ENCODE measurements around the gene ACKR3. TPM values are rescaled to one million over a fixed set of nuclear protein-coding genes. Genes with fewer than 3 reads are reported as not detected.

The ACKR3 gene
- total RNA-seq, 1 experiment from 2014 or later, result 3.9 TPM

DNA sequence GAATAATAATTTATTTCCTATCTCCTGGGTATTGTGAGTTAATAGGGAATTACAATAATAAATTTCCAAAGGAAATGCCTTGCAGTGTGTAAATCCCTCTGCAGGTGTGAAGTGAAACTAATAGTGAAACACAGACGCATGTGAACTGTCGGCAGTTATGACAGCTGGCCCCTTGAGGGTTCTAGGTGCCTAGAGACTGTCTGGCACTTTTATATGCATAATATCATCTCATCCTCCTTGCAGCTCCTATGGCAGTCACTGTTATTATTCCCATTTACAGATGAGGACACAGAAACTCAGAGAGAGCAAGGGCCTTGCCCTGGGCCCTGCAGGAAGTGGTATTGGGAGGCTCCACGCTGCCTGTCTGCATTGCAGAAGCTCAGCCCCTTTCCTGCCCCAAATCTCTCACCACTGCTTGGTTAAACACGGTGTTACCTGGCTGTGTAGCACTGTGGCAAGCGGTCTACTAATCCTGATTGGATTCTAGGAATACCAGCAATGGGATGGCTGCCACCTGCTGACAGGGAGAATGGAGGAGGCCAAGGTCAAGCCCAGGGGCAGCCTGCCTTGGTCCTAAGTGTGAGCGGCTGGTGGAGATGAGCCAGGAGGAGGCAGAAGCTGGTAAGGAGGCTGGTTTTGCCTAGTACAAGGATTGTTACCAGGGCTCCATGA lies 32.8 kb upstream of the ACKR3 start:
- no TSS peak for BruUV-seq (replicated peaks)
- Mint-ChIP-seq H3K36me3 (ENCODE audit: insufficient read depth, unreplicated experiment) (no peaks in the 10 kb centered on the region), H3K4me1 (ENCODE audit: low read depth, unreplicated experiment) (no peaks in the 10 kb centered on the region), H3K4me3 (ENCODE audit: unreplicated experiment) (no peak overlapping the region), H3K9me3 (ENCODE audit: unreplicated experiment) (no peaks in the 10 kb centered on the region), H3K27me3 (ENCODE audit: insufficient read depth, unreplicated experiment) (no peaks in the 10 kb centered on the region), H3K27ac (ENCODE audit: unreplicated experiment) (no peak overlapping the region)
- Histone ChIP-seq H3K4me3 (ENCODE audit: low read depth, low read length) (no peak overlapping the region), H3K4me1 (no peaks in the 10 kb centered on the region), H3K27me3 (replicated peaks; ENCODE audit: control insufficient read depth, insufficient read depth, low read length) (no peaks in the 10 kb centered on the region; the same call in 1 of the 2 replicates), H3K36me3 (ENCODE audit: control insufficient read depth, insufficient read depth, low read length) (no peaks in the 10 kb centered on the region), H3K9me3 (no peaks in the 10 kb centered on the region)
- TF ChIP-seq, protein P1, sequence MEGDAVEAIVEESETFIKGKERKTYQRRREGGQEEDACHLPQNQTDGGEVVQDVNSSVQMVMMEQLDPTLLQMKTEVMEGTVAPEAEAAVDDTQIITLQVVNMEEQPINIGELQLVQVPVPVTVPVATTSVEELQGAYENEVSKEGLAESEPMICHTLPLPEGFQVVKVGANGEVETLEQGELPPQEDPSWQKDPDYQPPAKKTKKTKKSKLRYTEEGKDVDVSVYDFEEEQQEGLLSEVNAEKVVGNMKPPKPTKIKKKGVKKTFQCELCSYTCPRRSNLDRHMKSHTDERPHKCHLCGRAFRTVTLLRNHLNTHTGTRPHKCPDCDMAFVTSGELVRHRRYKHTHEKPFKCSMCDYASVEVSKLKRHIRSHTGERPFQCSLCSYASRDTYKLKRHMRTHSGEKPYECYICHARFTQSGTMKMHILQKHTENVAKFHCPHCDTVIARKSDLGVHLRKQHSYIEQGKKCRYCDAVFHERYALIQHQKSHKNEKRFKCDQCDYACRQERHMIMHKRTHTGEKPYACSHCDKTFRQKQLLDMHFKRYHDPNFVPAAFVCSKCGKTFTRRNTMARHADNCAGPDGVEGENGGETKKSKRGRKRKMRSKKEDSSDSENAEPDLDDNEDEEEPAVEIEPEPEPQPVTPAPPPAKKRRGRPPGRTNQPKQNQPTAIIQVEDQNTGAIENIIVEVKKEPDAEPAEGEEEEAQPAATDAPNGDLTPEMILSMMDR (IDR thresholded peaks at IDR 0.05; ENCODE audit: insufficient read depth in 1 of 2, low read depth in 1 of 2, low read length in 1 of 2, severe bottlenecking in 1 of 2, unreplicated experiment in 1 of 2), result no peak
- POLR2A ChIA-PET, result no interaction called here
- DNase-seq, result no peak
- CTCF ChIA-PET, result no interaction called here
- intact Hi-C loops (cut with micrococcal nuclease; ENCODE audit: unreplicated experiment), result no loop called here

DNA sequence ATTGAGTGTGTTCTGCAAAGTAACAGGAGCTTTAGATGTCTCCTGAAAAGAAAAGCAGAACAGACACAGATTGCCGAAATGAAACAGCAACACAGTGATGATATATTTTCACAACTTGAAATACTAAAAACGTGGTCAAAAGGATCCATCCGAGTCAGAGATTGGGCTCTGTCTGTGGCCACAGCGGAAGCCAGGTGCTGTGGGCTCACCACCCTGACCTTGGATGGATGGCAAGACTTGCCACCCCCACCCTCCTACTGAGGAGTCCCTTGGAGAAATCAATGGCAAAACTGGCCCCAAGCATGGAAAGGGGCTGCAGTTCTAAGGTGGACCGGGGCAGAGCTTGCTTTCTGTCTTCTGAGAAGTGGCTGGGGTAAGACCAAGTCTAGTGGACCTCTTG lies 31.4 kb upstream of the ACKR3 start:
- H3K27me3 Mint-ChIP-seq (ENCODE audit: insufficient read depth, unreplicated experiment), result no peaks in the 10 kb centered on the region
- H3K4me1 ChIP-seq, result no peaks in the 10 kb centered on the region
- H3K9me3 Mint-ChIP-seq (ENCODE audit: unreplicated experiment), result no peaks in the 10 kb centered on the region
- H3K36me3 Mint-ChIP-seq (ENCODE audit: insufficient read depth, unreplicated experiment), result no peaks in the 10 kb centered on the region
- no peaks in the 10 kb centered on the region for H3K4me1 Mint-ChIP-seq (ENCODE audit: low read depth, unreplicated experiment)
- no peak overlapping the region for H3K4me3 Mint-ChIP-seq (ENCODE audit: unreplicated experiment)
- H3K36me3 ChIP-seq (ENCODE audit: control insufficient read depth, insufficient read depth, low read length), result no peaks in the 10 kb centered on the region
- no peak for DNase-seq
- H3K27me3 ChIP-seq (replicated peaks; ENCODE audit: control insufficient read depth, insufficient read depth, low read length), result no peaks in the 10 kb centered on the region; the same call in 1 of the 2 replicates
- H3K9me3 ChIP-seq, result no peaks in the 10 kb centered on the region
- ChIA-PET POLR2A (no interaction called here), CTCF (no interaction called here)
- H3K4me3 ChIP-seq (ENCODE audit: low read depth, low read length), result no peak overlapping the region
- intact Hi-C loops (cut with micrococcal nuclease; ENCODE audit: unreplicated experiment), result no loop called here
- no peak overlapping the region for H3K27ac Mint-ChIP-seq (ENCODE audit: unreplicated experiment)
- no TSS peak for BruUV-seq (replicated peaks)
- TF ChIP-seq, protein P1 (IDR thresholded peaks at IDR 0.05; ENCODE audit: insufficient read depth in 1 of 2, low read depth in 1 of 2, low read length in 1 of 2, severe bottlenecking in 1 of 2, unreplicated experiment in 1 of 2), result no peak

DNA sequence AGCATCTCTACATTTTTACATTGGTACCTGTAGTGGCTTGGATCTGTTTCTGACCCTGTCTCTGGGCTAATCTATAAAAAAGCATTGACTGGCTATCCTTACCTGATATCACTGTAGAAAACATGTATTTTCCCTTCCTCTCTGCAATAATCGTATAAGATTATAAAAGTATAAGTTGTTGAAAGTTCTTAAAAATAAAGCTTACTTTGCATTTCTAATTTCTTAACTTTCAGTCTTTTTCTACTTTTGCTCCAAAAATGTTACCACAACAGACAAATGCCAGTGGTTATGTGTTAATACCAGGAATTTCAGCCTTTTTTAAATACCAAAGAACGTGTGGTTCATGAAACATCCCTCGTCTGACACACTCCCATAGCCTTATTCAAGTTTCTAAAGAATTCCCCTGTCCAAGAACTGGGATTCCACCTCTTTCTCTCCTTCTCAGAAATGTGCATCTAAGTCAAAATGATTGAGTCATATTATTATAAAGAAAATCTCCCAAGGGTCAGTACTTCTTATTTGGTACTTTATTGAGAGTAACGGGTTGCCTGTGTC lies 28.5 kb upstream of the ACKR3 start:
- intact Hi-C loops (cut with micrococcal nuclease; ENCODE audit: unreplicated experiment), result no loop called here
- no peaks in the 10 kb centered on the region for H3K9me3 ChIP-seq
- Mint-ChIP-seq H3K36me3 (ENCODE audit: insufficient read depth, unreplicated experiment) (no peaks in the 10 kb centered on the region), H3K4me1 (ENCODE audit: low read depth, unreplicated experiment) (no peaks in the 10 kb centered on the region), H3K4me3 (ENCODE audit: unreplicated experiment) (no peak overlapping the region), H3K27ac (ENCODE audit: unreplicated experiment) (no peak overlapping the region), H3K9me3 (ENCODE audit: unreplicated experiment) (no peaks in the 10 kb centered on the region), H3K27me3 (ENCODE audit: insufficient read depth, unreplicated experiment) (no peaks in the 10 kb centered on the region)
- BruUV-seq (replicated peaks), result no TSS peak
- TF ChIP-seq, protein P1 (IDR thresholded peaks at IDR 0.05; ENCODE audit: insufficient read depth in 1 of 2, low read depth in 1 of 2, low read length in 1 of 2, severe bottlenecking in 1 of 2, unreplicated experiment in 1 of 2), result no peak
- no peaks in the 10 kb centered on the region; the same call in 1 of the 2 replicates for H3K27me3 ChIP-seq (replicated peaks; ENCODE audit: control insufficient read depth, insufficient read depth, low read length)
- no peak overlapping the region for H3K4me3 ChIP-seq (ENCODE audit: low read depth, low read length)
- DNase-seq, result no peak
- POLR2A ChIA-PET, result no interaction called here
- H3K36me3 ChIP-seq (ENCODE audit: control insufficient read depth, insufficient read depth, low read length), result no peaks in the 10 kb centered on the region
- H3K4me1 ChIP-seq, result no peaks in the 10 kb centered on the region
- CTCF ChIA-PET, result no interaction called here

Data from Caco-2 (cell line).